Stimulated activated CD4-positive, alpha-beta T cell treated with anti-CD3 and anti-CD28 coated beads, TNF-alpha, amount 100 ng/mL, for 24 hours (primary cell): ENCODE data around the gene SMIM44.
"Not testable (repeated sequence)": the region's sequence is repeated elsewhere in the genome, so short reads cannot be mapped to it uniquely, and the experiment has no call there.

ENCODE experiments used
- DNase-seq, 3 experiments: peaks; one replicate each; pipeline ENCODE4 v3.0.0-alpha.2; 2020; ENCODE audit warnings: low read depth in 3 of 3

SMIM44 gene

GRCh38 chr19:3517638-3518037 lies 34.4 kb upstream of the SMIM44 start:
- DNase-seq: no peak

DNA sequence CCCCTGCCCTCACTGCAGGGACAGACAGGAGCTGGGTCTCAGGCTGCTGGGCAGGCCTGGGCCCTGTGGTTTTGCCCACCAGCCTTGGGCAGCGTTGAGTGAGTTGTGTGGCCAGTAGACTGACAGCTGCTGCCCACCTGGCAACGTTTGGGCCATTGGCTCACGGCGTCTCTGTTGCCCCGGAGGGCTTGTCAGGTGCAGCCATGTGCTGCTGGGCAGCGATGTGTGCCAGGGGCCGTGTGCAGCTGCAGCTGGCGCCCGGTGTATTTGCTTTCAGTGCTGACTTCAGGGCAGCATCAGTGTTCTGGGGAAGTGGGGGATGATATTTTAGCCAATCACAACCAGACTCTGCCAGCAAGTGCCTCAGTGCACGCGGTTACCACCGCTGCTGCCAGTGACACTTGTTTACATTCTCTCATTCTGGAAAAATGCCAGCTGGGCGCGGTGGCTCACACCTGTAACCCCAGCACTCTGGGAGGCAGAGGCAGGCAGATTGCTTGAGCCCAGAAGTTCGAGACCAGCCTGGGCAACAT lies 33.5 kb upstream of the SMIM44 start:
- no peak for DNase-seq

DNA sequence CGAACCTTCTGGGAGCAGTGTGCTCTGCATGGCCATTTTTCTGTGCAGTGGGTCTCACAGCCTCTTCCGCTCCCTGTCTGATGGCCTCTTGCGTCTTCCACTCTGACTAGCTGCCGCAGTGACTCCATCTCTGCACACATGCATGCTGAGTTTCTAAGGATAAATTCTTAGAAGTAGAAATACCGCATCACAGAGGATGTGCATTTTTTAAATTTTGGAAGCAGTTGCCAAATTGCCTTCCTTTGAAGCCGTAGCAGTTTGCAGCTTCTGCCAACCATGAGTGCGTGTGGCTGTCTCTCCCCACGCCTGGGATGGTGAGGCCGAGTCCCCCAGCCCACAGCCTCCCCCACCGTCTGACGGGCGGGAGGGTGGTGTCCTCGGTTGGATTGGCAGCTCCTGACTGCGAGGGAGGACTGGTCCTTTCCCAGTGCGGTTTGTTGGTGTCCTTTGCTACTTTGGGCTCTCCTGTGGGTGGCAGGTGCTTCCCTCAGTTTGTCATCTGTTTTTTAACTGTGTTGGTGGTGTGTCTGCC lies 32.7 kb upstream of the SMIM44 start:
- DNase-seq: no peak

DNA sequence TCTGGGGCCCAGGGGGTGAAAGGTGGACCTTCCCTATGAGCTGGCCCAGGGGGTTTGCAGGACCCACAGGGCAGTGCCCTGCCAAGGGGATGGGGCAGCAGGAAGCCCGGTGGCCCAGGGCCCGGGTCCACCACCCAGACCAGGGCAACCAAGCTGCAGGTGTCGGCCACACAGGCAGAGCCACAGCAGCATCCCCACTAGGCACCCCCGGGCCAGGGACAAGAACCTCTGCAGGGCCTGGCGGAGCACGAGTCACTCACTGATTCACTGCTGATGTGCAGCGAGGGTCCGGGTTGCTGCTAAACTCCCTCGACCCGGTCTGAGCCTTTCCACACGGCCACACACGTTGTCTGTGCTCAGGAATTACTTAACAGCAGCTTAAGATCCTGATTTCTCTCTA lies 31.7 kb upstream of the SMIM44 start:
- no peak for DNase-seq

DNA sequence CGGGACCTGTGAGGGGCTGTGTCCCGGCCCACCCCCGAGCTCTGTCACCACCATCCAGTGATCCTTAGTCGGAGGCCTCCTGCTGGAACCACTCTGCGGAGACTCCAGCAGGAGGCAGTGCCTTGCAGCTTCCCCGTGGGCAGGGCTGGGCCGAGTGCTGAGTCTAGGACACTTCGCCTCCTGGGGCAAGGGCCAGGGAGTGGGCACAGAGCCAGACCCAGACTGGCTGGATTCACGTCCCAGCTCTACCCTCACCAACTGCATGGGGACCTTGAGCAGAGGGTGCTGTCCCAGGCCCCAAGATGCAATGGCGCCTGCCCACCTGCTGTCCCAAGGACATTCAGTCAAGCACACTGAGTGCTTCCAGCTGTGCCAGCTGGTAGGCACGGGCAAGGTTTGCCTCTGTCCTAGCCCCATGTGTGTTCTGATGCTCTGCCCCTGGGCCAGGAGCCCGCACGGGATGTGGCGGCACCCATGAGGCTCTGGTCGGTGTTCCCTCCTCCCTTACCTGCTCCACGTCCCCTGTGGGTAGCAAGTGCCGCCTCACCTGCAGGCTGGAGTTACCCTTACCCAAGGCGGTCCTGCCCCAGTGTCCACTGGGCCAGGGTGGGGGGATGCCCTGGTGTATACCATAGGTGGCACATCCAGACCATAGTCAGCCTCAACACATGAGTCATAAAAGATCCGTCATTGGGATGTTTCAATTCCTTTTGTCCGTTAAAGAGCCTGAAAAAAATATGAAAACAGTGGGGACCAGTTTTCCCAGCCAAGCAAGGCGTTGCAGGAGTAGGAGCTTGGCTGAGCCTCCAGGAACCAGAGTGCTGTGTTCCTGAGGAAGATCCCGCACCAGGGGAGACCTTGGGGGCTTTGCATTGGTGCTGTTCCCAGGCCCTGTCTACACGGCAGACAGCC lies 30.2 kb upstream of the SMIM44 start:
- no peak for DNase-seq

- DNase-seq: no peak
Measured at GRCh38 chr19:3512562-3513228, 29.5 kb upstream of the SMIM44 start.

- no peak for DNase-seq
Measured at GRCh38 chr19:3511506-3512251, 28.4 kb upstream of the SMIM44 start.

DNA sequence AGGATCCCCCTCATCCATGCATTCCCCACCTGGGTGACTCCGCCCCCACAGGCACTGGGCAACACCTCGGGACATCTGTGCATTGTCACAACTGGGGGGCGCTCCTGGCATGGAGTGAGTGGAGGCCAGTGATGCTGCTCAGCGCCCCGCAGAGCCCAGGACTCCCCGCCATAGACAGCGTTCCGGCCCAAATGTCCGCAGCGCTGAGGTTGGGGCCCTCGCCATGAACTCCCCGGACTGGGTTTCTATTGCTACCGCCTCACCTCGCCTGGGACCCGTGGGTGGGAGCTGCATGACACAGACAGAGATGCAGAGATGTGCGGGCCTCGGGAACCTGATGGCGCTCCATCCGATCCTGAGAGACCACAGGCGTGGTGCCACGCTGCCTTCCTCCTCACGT lies 27.5 kb upstream of the SMIM44 start:
- no peak for DNase-seq

DNA sequence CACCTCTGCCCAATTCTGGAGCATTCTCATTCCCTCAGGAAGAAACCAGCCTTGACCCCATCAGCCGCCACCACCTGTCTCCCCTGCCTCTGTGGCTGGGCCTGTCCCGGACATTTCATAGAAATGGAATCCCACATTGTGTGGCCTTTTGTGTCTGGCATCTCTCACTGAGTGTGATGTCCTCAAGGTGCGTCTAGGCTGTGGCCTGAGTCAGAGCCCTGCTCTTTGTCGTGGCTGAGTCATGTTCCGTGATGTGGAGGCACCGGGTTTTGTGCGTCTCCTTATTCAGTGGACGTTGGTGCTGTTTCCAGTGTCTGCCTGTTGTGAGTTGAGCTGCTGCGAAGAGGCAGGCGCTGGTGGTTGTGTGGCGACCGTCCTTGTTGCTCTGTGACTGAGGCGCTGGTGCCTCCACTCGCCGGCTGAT lies 26.3 kb upstream of the SMIM44 start:
- peak in 1 of 3 experiments; percentile 46 for DNase-seq

DNA sequence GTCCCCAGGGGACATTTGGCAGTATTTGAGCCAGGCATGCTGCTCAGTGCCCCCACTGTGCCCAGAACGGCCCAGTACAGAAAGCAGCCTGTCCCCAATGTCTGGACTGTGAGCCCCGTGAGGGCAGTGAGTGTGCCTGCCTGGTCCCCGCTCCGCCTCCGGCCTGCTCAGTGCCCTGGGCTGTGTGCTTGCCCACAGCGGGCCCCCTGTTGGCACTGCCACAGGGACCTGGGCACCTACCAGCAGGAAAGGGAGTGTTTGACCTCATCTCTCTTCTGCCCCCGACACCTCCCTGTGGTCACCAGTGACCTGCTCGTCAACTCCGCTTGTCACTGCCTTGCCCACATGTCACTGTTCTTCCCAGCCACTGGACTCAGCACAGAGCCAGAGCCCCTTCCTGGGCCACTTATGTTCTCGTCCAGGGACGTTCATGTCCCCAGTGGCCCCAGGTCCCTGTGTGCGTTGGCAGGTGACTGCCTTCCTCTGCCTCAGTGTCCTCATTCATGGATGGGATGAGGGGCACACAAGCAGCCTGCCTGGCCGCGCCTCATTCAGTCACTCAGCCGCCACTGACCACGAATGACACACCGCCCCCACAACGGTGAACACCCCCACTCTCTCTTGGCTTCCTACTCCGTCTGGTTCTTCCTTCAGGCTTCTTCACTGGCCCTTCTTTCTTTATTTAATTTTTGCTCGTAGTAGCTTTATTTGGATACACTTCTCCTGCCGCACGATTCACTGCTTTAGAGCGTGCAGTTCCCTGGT lies 25.7 kb upstream of the SMIM44 start:
- DNase-seq: no peak

GRCh38 chr19:3508121-3508661 lies 24.9 kb upstream of the SMIM44 start:
- not testable (repeated sequence) for DNase-seq

- DNase-seq: peak in 1 of 3 experiments; percentile 45
Measured at GRCh38 chr19:3507371-3508120, 24.3 kb upstream of the SMIM44 start.

- peak in 1 of 3 experiments; percentile 13 for DNase-seq
Measured at GRCh38 chr19:3506384-3507340, 23.4 kb upstream of the SMIM44 start.

DNA sequence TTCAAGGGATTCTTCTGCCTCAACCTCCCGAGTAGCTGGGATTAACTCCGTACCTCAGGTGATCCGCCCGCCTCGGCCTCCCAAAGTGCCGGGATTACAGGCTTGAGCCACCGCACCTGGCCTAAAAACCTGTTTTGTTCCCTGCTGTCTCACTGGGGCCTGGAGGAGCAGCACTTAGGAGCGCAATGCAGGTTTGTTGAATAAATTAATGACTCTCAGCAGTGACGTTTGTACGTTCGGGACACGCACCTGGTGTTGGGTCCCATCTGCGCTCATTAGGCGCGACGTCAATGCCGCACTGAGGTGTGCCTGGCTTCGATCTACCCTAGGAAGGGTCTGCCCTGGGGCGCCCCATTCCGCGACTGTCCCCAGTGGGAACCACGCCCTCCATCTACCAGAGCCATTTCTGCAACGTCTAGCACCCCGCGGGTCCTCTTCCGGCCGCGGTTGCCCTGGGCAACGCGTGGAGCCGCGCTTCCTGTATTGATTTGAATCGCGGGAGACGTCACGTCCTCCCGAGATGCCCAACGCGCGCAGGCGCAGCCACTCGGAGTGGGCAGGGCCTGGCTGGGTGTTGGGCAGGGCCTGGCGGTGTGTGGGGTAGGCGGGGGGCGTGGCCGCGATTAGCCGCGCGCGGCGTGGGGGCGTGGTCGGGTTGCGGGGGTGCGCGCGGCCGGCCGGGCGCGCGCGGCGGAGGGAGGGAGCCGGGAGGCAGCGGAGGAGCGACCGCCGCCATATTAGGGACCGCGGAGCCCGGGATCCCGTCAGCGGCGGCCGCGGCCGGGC lies 22.6 kb upstream of the SMIM44 start, which contains the start of gene FZR1:
Gene FZR1 (plus strand): TSS at position 714 of the 786 bp plus-strand sequence. CDS start 16,679 bp downstream, outside the sequence.
- peak; percentile 99 for DNase-seq

DNA sequence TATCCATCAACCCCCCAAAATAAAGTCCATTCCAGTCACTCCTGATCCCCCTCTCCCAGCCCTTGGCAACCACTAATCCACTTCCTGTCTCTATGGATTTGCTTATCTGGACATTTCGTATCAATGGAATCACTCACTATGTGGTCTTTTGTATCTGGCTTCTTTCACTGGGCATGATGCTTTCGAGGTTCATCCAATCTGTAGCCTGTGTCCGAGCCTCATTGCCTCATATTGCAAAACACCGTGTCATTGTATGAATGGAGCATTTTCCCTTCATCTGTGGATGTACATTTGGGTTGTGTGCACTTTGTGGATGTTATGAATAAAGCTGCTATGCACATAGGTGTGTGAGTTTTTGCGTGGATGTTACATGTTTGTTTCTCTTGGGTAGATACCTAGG lies 21.5 kb upstream of the SMIM44 start:
- no peak for DNase-seq

DNA sequence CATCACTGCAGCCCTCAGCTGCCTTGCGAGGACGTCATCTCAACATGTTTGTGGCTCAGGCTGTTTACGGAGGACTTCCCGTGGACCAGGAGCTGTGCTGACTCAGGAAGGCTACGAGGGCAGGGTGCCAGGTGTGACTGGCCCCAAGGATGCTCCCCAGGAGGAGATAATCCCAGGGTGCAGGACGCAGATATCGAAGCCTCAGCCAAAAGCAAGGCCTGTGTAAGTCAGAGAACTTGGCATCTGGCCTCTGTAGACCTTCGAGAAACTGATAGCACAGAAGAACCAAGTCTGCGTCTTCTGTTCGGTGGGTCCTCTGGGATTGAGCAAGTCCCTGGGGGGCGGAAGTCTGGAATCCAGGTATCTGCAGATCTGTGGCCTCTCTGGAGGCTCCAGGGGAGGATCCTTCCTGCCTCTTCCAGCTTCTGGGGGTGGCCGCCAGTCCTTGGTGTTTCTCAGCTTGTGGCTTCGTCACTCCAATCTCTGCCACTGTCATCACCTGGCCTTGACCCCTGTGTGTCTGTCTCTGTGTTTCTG lies 19.9 kb upstream of the SMIM44 start:
- no peak for DNase-seq

DNA sequence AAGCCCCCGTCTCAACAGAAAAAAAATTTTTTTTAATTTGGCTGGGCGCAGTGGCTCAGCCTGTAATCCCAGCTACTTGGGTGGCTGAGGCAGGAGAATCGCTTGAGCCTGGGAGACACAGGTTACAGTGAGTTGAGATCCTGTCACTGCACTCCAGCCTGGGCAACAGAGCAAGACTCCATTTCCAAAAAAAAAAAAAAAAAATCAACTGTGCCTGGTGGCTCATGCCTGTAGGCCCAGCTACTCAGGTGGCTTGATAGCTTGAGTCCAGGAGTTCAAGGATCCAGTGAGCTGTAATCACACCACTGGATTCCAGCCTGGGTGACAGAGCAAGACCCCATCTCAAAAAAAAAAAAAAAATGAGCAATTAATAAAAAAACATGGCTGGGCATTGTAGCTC lies 18.5 kb upstream of the SMIM44 start:
- no peak for DNase-seq
